Central memory CD4-positive, alpha-beta T cell (primary cell): Measurements from ENCODE around the gene RPLP2.

Experiments
- DNase-seq: peaks from one replicate; pipeline ENCODE4 v3.0.0; 2022

Gene RPLP2

DNA sequence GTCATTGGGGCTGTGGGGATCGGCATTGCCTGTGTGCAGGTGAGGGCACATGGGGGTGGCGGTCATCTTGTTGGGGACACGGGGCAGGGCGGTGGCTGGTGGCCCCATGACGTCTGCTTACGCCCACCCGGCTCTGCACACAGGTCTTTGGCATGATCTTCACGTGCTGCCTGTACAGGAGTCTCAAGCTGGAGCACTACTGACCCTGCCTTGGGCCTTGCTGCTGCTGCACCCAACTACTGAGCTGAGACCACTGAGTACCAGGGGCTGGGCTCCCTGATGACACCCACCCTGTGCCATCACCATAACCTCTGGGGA, 28.2 kb downstream of the RPLP2 start:
- DNase-seq, result no peak

DNA sequence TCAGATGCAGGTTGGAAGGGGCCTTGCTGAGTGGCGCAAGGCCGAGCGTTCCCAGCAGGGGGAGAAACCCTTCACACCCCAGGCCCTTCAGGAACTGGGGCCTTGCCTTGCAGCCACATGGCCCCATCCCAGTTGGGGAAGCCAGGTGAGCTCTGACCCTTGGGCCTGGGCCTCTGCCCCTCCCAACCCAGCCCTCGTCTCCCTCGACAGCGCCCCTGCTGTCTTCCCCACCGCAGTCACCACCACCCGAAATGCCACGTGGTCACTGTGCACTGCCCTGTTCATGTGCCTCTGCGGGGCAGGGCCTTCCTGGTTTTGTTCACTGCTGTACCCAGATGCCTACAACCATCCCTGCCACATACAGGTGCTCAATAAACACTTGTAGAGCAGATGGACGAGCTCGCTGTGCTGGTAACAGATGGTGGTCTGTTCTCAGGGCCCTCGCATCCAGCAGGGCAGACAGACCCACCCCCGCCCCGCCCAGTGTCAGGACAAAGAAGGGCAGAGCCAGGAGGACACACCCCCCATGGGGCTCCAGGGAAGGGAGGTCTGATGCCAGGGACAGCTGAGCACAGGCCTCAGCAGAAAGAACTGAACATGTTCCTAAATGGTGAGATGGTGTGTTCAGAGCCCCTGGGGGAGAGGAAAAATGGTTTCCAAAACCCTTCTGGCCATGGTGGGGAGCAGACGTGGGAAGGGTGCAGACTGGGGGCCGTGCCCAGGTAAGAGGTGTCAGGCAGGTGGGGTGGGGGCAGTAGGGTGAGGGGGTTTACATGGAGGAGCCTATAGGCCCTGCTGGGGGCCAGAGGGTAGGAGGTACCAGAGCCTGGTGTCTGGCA, 28.9 kb downstream of the RPLP2 start:
- DNase-seq, result no peak

DNA sequence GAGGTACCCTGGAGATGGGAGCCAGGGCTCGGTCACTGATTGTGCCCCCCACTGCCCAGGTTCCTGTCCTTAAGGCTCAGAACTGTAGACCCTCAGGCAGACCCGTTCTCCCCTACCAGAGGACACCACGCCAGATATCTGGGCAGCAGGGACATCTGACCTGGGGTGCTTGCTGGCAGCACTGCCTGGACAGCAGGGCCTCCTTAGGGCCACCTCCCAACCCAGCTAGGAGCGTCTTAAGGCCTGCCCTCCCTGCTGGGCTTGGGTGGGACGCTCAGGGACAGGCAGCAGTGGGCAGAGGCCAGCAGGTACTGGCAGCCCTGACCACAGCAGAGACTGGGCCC, 29.5 kb downstream of the RPLP2 start:
- DNase-seq, result no peak

DNA sequence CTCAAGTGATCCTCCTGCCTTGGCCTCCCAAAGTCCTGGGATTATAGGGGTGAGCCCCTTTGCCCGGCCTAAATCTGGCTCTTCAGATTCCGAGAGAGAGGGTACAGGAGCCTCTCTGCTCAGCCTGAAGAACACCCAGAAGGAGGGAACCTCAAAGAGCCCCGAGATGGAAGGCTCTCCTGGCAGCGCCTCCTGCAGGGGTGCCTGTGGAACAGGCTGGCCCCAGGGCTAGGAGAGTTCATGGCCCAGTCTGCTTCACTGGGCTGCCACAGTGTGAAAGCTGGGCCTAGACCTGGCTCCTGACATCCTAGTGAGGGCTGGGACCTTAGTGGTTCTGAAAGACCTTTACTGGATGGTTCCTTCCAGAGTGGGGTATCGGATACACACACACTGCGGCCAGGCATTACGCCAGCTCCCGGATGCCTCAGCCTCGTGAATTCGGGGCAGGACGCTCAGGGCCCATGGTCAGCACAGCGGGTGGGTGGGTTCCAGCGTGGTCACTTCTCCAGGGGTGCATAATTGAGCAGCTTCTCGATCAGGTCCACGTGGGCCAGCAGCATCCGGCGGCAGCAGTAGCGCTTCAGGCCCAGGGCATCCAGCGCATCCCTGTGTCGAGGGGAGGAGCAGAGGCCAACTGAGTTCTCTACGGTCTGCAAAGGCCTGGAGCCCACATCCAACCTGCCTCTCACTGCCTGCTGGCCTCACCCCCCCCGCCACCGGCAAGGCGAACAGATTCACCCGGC, 30.3 kb downstream of the RPLP2 start:
- no peak for DNase-seq

DNA sequence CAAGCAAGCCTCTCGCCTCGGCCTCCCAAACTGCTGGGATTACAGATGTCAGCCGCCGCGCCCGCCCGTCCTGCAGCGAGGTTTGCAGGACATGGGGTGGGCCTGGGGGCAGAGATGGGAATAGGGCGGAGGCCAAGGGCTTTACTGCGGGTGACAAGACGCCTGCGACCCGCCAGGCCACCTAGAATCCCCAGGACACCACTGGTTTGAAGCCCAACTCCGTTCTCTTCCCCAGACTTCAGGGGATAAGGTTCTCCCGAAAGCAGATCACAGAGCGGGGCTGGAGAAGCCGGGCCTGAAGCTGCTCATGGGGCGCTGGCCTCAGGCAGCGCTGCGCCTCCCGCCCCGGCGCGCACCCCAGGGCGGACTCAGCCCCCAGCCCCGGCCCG, 32.2 kb downstream of the RPLP2 start:
- no peak for DNase-seq

DNA sequence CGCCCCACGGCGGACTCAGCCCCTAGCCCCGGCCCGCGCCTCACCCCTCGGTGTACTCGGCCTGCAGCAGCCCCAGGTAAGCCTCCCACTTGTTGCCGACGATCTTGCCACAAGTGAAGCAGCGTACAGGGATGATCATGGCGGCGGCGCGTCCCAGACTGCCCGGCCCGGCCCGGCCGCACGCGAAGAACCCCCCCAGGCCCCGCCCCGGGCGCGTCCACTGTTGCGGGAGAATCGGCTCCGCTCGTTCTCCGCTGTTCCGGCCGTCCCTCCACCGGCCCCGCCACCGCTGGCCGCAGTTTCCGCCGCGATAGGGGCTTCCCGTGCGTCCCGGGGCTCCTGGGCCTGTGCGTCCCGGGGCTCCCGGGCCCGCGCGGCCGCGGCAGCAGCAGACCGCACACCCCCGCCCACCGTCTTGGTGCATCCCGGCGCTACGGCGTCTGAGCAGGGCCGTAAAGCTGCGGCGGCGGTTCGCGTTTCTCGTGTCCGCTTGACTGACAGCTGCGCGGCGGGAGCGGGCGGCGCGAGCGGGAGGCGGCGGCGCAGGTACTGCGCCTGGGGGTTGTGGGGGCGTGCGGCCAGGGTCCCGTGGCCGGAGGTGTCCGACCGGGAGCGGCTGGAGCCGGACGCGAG, 32.7 kb downstream of the RPLP2 start, which contains the start of the genes POLR2L and TSPAN4:
TSS of gene POLR2L (minus strand) at position 160 of the 633 bp plus-strand sequence. CDS start at position 139, 21 bp downstream.
TSS of gene TSPAN4 (plus strand) at position 483 of the 633 bp plus-strand sequence. CDS start 7,453 bp downstream, outside the sequence.
- peak; percentile 81 for DNase-seq

DNA sequence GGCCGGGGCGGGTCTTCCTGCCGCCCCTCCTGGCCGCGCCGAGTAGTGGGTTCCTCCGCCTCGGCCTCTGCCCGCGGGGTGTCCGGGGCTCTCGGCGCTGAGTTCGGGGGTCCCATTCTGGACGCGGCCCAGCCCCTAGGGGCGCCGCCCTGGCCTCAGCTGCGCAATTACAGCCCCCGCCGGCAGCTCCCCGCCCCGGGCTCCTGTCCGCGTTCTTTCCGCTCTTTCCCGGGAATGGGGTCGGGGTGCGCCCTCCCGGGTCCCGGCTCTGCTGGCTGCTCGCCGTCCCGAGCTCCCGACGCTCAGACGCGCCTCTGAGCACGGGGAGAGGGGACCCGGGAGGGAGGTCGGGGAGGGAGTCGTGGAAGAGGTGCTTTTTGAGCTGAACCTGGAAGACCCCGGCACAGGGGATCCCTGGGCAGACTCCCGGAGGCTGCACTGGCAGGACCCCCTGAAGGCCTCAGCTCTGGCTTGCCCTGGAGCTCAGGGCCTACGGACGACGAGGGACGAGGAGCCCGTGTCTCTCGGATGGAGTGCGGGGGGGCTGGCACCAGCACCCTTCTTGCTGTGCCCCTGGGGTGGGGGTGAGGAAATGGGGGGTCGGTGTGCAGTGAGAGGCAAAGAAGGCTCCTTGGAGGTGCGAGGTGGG, 33.4 kb downstream of the RPLP2 start:
- DNase-seq, result no peak

DNA sequence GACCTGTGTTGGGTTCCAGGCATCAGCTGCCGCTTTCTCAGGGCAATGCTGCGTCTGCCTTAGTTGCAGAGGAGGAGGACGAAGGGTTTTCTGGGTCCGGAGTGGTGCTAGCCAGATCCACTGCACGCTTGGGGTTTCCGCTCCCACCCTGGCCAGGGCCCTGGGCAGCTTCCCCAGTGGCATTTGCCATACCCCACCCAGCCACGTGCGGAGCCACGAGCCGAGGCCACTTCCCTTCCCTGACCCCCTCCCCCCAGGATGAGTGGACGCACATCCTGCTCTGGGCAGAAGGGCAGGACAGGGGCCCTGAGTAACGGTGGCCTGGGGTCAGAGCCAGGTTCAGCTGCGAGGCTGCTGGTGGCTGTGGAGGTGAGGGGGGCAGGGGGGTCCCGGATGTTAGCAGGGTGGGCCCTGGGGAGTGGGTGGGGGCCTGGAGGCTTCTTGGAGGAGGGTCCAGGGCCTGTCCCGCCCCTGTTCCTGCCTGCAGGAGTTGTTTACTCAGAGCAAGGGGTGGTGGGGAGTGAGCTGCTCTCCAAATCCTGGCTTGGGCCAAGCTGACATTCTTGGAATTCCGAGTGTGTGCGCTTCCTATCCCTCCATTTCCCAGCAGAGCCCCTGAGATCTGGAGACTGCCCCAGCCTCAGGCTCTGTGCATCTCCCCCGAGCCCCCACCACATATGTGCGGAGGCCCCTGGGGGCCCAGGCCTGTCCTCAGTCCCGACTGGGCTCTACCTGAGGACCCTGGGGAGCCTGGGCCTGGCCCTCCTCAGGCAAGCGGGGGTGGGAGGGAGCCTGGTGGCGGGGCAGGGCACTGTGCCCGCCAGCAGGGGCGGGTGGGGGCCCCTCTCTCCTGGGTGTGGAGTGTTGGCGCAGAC, 34.3 kb downstream of the RPLP2 start:
- DNase-seq, result no peak

DNA sequence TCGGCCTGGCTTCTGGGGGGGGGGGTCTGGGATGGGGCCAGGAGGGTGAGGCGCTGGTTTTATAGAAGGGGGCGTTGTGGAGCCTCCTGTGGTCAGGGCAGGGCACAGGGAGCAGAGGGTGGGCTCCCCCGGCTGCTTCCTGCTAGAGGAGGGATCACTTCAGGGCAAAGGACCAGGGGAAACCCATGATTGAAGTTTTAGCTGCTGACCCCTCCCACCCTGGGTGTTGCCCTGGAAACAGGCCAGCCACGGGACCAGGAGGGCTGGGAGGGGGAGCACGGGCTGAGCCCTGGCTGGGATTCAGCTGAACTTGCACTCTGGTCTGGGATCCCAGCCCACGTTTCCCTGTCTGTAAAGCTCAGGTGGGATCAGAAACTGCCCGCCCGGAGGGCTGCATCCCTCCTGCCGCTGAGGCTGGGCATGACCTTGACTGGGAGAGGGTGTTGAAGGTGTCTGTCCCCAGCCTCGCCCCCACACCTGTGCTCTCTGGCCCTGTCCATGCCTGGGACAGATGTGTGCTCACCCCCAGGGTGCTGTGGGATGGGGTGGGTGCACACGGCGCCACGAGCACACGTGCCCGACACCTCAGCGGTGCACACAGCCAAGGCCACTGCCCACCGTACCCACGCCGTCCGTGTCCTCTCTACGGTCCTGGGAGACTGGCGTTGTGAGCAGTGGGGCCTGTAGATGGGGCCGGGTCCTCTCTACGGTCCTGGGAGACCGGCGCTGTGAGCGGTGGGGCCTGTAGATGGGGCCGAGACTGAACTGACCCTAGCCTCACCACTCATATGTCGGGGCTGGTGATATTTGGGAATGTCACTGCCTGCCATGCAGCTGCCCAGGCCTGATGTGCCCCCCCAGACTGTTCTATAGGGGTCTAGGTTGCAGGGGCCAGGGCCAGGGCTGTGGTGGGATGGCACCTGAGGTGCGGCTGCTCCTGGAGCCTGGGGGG, 35.2 kb downstream of the RPLP2 start:
- DNase-seq, result no peak

DNA sequence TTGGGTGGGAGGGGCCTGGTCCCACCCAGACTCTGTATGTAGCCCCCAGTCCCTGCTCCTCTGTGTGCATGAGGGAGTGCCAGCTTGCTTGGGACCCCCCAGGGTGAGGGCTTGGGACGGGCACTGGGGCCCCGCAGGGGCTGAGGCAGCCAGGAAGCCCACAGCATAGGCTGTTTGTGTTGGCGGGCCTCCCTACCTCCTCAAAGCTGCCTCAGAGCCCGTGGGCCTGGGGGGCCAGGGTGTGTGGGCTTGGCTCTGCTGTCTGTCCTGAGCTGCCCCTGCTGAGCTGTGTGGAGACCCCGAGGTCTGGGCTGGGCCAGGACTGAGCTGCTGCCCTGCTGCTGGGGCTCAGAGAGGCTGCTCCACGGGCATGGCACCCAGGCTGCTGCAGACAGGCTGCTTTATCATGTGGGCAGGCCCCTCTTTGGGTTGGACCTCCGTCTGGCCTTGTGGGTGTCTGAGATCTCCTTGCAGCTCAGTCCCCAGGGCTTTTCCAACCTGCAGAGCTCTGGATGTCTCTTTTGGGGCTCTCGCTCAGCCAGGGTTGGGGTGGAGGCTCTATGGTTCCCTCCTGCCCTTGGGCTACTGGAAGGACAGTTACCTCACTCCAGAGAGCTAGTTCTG, 36.2 kb downstream of the RPLP2 start:
- no peak for DNase-seq

DNA sequence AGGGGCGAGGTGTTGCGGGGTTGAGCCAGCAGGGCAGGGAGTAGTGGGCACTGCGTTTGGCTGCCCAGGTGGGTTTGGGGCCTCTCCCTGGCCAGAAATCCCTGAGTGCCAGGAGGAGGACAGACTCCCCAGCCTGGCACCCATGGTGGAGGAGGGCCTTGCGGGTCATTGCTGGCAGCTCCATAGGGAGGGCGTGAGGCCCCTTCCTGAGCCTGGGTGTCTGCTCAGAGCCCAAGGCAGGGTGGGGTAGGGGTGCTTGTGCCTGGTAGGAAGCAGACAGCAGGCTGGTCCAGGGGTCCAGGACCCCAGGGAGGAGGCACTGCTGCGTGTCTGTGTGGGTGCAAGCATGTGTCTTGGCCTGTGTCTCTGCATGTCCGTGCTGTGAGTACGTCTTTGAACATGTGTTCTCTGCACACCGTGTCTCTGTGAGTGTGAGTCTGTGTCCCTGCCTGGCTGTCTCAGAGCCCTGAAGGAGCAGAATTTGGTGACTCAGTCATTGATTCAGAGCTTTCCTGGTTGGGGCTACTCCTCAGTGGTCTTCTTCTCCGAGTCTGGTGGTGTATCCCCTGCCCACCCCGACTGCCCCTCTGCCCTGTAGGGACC, 36.8 kb downstream of the RPLP2 start:
- no peak for DNase-seq

DNA sequence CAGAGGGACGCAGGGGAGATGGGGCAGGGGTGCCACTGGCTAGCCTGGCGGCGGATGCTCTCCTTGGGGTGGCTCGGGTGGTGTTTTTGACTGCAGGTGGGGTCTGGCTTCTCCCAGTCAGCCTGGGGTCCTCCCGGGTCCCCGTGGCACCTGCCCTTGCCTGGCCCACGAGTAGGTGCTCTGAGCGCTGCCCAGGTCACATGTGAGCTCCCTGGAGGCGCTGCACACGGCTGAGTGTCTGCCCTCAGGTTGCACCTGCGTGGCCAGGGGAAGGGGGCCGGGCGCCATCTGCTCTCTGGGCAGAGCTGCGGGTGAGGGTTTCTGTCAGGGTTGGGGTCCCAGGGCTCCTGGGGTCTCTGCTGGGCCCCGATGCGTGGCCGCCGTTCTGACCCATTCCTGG, 38.1 kb downstream of the RPLP2 start:
- DNase-seq, result no peak

DNA sequence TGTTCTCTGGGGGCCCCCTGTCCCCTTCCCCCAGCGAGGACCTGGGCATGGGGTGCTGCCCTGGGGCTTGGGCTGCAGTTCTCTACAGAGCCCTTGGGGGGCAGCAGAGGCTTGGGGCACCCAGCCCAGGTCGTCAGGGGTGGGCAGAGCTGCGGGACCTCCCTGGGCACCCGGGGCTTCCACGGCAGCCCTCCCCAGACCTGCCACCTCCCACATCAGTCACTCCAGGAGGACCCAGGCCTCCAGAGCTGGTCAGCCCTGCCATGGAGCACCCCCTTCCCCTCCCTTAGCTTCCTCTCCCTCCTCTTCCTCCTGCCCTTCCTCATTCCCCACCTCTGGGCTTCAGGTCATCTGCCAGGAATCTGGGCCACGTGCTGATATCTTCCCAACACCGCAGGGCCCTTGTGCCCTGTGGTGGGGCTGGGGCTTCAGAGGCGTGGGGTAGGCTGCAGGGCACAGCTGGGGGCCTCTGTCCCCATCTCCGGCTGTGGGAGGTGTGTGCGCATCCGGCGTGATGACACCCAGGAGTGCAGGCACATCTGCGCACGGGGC, 38.7 kb downstream of the RPLP2 start:
- DNase-seq, result peak; percentile 50

DNA sequence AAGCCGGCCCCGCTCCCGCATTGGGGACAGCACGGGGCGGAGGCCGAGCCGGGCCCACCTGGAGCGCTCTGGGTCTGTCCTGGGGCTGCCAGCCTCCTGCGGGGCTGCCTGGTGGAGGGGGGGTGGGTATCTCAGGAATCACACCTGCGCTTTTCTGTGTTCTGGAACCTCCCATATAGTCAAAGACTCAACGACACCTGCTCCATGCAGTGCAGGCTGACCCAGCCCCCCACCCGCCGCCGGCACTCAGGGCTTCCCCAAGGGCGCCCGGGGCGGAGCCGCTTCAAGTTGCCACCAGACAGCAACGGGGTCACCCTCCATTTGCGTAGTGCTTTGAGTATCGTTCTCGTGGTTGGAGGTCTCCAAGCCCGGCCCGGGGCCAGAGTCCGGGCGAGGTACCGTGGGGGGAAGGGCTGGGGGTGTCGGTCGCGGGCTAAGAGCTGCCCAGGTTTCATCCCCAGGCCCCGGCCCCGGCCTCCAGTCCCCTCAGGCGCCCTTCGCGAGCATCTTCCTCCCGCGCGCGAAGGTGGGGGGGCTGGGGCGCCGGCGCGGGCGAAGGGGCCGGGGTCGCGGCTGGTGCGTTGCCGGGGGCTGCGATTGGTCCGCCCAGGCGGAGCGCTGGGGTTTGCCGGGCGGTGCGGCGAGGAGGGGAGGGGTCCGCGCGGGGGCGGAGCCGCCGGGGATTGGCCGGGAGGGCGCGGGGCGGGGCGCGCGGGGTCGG, 39.5 kb downstream of the RPLP2 start:
- DNase-seq, result no peak

DNA sequence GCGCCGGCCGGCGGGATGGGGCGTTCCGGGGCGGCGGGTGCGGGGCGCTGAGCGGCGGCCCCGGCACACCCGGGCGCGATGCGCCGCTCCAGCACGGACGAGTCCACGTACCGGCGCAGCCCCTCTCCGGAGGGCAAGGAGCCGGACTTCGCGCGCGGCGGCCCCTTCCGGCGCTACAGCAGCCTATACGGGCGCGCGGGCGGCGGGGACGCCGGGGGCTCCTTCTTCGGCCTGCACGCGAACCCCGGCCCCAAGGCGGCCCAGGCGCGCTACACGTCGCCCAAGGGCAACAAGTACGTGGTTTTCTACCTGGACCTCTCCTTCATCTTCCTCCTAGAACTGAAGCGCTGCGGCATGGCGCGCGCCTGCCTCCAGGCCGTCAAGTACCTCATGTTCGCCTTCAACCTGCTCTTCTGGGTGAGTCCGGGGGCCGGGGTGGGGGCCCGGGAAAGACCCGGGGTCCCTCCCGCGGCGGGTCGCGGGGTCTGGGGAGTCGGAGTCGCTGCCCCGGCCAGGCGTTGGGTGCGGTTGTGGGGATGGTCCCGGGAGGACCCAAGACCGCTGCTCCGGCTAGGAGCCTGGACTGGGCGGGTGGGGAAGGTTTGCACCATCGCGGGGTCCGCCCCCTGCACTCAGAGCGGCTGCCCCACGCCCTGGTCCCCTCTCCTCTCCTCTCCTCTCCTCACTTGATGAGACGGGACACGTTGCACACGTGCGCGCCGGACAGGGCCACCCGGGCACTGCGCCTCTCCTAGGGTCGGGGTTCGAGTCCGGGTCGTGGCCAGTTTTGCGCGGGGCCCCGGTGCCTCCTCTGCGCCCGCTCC, 40.4 kb downstream of the RPLP2 start:
- no peak for DNase-seq

DNA sequence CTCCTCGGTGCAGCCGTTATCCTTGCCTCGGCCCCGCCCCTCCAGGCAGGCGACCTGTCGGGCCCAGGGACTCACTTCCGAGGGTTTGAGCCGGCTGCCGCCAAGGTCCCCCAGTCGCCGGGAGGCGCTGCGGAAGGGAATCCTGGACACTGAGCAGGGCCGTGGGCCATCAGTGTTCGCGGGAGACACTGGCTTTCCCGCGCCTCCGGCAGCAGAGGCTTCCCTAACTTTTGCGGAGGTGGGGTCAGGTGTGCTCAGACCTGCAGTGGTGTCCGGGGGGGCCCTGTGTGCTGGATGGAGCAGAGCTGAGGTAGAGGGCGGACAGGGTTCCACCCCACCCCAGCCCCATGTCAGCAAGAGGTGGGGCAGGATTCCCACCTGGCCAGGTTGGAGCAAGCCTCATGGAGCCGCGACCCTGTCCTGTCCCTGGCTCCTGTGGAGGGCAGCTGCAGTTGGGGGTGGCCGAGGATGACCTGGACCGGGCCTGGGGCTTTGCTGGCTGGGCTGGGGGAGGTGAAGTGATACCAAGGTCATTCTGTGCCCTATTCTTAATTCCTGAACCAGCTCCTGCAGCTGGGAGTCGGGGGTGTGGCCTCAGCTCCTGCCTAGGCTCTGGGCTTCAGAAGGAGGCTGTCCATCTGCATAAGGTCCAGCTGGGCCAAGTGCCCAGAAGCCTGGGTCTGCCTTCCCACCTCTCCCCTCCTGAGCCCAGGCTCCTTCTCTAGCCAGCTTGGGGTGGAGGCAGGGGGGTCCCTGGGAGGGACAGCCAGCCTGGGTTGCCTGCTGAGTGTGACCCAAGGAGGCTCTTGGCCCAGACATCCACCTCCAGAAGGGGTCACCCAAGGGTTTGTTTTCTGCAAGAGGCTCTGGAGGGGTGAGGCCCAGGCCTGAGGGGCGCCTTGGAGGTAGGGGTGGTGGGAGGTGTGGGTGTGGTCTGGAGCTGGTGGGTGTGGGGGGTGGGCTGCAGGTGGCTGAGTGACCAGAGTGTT, 41.3 kb downstream of the RPLP2 start:
- no peak for DNase-seq

DNA sequence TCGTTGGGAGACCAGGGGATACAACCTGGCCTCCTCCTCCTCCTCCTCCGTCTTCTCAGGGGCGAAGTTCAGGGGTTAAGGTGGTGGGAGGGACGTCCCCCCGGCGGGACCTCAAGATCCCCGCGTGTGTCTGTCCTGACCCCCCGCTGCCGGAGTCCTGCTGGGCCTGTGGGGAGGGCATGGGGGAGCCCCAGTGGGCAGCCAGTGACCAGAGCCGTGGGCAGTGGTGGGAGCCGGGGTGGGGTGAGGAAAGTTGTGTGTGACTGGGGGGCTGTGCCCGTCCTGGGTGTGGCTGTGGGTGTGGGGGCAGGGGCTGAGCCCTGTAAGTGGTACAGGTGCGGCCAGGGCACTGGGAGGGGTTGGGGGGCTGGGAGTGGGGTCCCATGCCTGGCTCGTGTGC, 43.0 kb downstream of the RPLP2 start:
- DNase-seq, result no peak
